ENCODE measurements around the gene CASP2. TPM values are rescaled to one million over a fixed set of nuclear protein-coding genes. Genes with fewer than 3 reads are reported as not detected.
A peak's percentile ranks its signal among the peaks of the same experiment; 100 is the strongest.

The CASP2 gene
- total RNA-seq, 2 donors from 2014 or later: 82.0 to 118 TPM

GRCh38 chr7:143304938-143305337, 16.8 kb downstream of the CASP2 start:
- ATAC-seq (peak in 1 of 2 donors; percentile 66), DNase-seq (ENCODE audit: low spot score in 2 of 2) (no peak)
- H3K27ac Mint-ChIP-seq: no peak overlapping the region
- no peaks in the 10 kb centered on the region for H3K9me3 Mint-ChIP-seq
- peaks cover 46 to 80% of the 10 kb centered on the region in 2 donors for H3K36me3 Mint-ChIP-seq

GRCh38 chr7:143305423-143306070, 17.4 kb downstream of the CASP2 start:
- no peaks in the 10 kb centered on the region for H3K9me3 Mint-ChIP-seq
- H3K27ac Mint-ChIP-seq: peak overlapping the region; percentile 18 to 24
- ATAC-seq: peak; percentile 49 to 74
- DNase-seq (ENCODE audit: low spot score in 2 of 2): peak in 1 of 2 donors; percentile 79
- H3K36me3 Mint-ChIP-seq: peaks cover 40 to 76% of the 10 kb centered on the region in 2 donors

GRCh38 chr7:143308632-143309031, 20.5 kb downstream of the CASP2 start:
- ATAC-seq (no peak), DNase-seq (ENCODE audit: low spot score in 2 of 2) (no peak)
- Mint-ChIP-seq H3K36me3 (peaks cover 32 to 54% of the 10 kb centered on the region in 2 donors), H3K27ac (no peak overlapping the region), H3K9me3 (no peaks in the 10 kb centered on the region)

- Mint-ChIP-seq H3K27ac (no peak overlapping the region), H3K9me3 (no peaks in the 10 kb centered on the region), H3K36me3 (peaks cover 0 to 10% of the 10 kb centered on the region in 2 donors)
- no peak for DNase-seq (ENCODE audit: low spot score in 2 of 2)
- peak in 1 of 2 donors; percentile 23 for ATAC-seq
Measured at GRCh38 chr7:143314127-143314526, 26.0 kb downstream of the CASP2 start.

GRCh38 chr7:143315776-143316175, 27.6 kb downstream of the CASP2 start, which contains the start of gene CLCN1:
Gene CLCN1 (plus strand): TSS chr7:143316111. CDS start chr7:143316213, 102 bp downstream.
- no peaks in the 10 kb centered on the region for H3K36me3 Mint-ChIP-seq
- no peak for DNase-seq (ENCODE audit: low spot score in 2 of 2)
- no peak for ATAC-seq
- H3K9me3 Mint-ChIP-seq: no peaks in the 10 kb centered on the region
- H3K27ac Mint-ChIP-seq: no peak within 1 kb of the TSS

GRCh38 chr7:143316492-143316891, 28.3 kb downstream of the CASP2 start:
- Mint-ChIP-seq H3K9me3 (no peaks in the 10 kb centered on the region), H3K36me3 (no peaks in the 10 kb centered on the region), H3K27ac (no peak overlapping the region)
- DNase-seq (ENCODE audit: low spot score in 2 of 2): no peak
- ATAC-seq: no peak

- H3K36me3 Mint-ChIP-seq: no peaks in the 10 kb centered on the region
- H3K27ac Mint-ChIP-seq: no peak overlapping the region
- DNase-seq (ENCODE audit: low spot score in 2 of 2) (no peak), ATAC-seq (no peak)
- H3K9me3 Mint-ChIP-seq: no peaks in the 10 kb centered on the region
Measured at GRCh38 chr7:143318661-143319060, 30.5 kb downstream of the CASP2 start.

GRCh38 chr7:143320620-143321019, 32.5 kb downstream of the CASP2 start:
- no peak overlapping the region for H3K27ac Mint-ChIP-seq
- ATAC-seq: no peak
- DNase-seq (ENCODE audit: low spot score in 2 of 2): no peak
- no peaks in the 10 kb centered on the region for H3K36me3 Mint-ChIP-seq
- no peaks in the 10 kb centered on the region for H3K9me3 Mint-ChIP-seq

GRCh38 chr7:143321242-143321641, 33.1 kb downstream of the CASP2 start:
- H3K27ac Mint-ChIP-seq: no peak overlapping the region
- peak in 1 of 2 donors; percentile 26 for ATAC-seq
- no peak for DNase-seq (ENCODE audit: low spot score in 2 of 2)
- H3K9me3 Mint-ChIP-seq: no peaks in the 10 kb centered on the region
- H3K36me3 Mint-ChIP-seq: no peaks in the 10 kb centered on the region

- no peak for DNase-seq (ENCODE audit: low spot score in 2 of 2)
- no peaks in the 10 kb centered on the region for H3K36me3 Mint-ChIP-seq
- H3K9me3 Mint-ChIP-seq: no peaks in the 10 kb centered on the region
- H3K27ac Mint-ChIP-seq: no peak overlapping the region
- ATAC-seq: no peak
Measured at GRCh38 chr7:143321734-143322133, 33.6 kb downstream of the CASP2 start.

GRCh38 chr7:143322760-143323633, 34.8 kb downstream of the CASP2 start:
- DNase-seq (ENCODE audit: low spot score in 2 of 2): no peak
- no peaks in the 10 kb centered on the region for H3K36me3 Mint-ChIP-seq
- no peaks in the 10 kb centered on the region for H3K9me3 Mint-ChIP-seq
- no peak overlapping the region for H3K27ac Mint-ChIP-seq
- ATAC-seq: no peak

GRCh38 chr7:143323653-143324052, 35.5 kb downstream of the CASP2 start:
- Mint-ChIP-seq H3K27ac (no peak overlapping the region), H3K9me3 (no peaks in the 10 kb centered on the region), H3K36me3 (no peaks in the 10 kb centered on the region)
- DNase-seq (ENCODE audit: low spot score in 2 of 2) (no peak), ATAC-seq (no peak)

- DNase-seq (ENCODE audit: low spot score in 2 of 2) (no peak), ATAC-seq (no peak)
- no peaks in the 10 kb centered on the region for H3K9me3 Mint-ChIP-seq
- no peaks in the 10 kb centered on the region for H3K36me3 Mint-ChIP-seq
- no peak overlapping the region for H3K27ac Mint-ChIP-seq
Measured at GRCh38 chr7:143325240-143325639, 37.1 kb downstream of the CASP2 start.

- DNase-seq (ENCODE audit: low spot score in 2 of 2) (no peak), ATAC-seq (no peak)
- no peaks in the 10 kb centered on the region for H3K36me3 Mint-ChIP-seq
- no peak overlapping the region for H3K27ac Mint-ChIP-seq
- H3K9me3 Mint-ChIP-seq: no peaks in the 10 kb centered on the region
Measured at GRCh38 chr7:143327903-143328302, 39.8 kb downstream of the CASP2 start.

GRCh38 chr7:143329471-143330170, 41.5 kb downstream of the CASP2 start:
- Mint-ChIP-seq H3K9me3 (no peaks in the 10 kb centered on the region), H3K36me3 (no peaks in the 10 kb centered on the region), H3K27ac (no peak overlapping the region)
- no peak for DNase-seq (ENCODE audit: low spot score in 2 of 2)
- no peak for ATAC-seq

GRCh38 chr7:143331179-143331801, 43.1 kb downstream of the CASP2 start:
- ATAC-seq (no peak), DNase-seq (ENCODE audit: low spot score in 2 of 2) (no peak)
- H3K9me3 Mint-ChIP-seq: no peaks in the 10 kb centered on the region
- peak overlapping the region in 1 of 2 donors; percentile 47 for H3K27ac Mint-ChIP-seq
- no peaks in the 10 kb centered on the region for H3K36me3 Mint-ChIP-seq

GRCh38 chr7:143334244-143334643, 46.1 kb downstream of the CASP2 start:
- ATAC-seq (no peak), DNase-seq (ENCODE audit: low spot score in 2 of 2) (no peak)
- no peaks in the 10 kb centered on the region for H3K9me3 Mint-ChIP-seq
- no peak overlapping the region for H3K27ac Mint-ChIP-seq
- no peaks in the 10 kb centered on the region for H3K36me3 Mint-ChIP-seq

All from activated naive CD4-positive, alpha-beta T cell treated with anti-CD3 and anti-CD28 coated beads, Interleukin-2, amount 50 U/mL, for 72 hours (primary cell).